NCI-H146 (cell line): ENCODE data around the gene ZNF566.
A peak's percentile ranks its signal among the peaks of the same experiment; 100 is the strongest.
"Not testable (repeated sequence)": the region's sequence is repeated elsewhere in the genome, so short reads cannot be mapped to it uniquely, and the experiment has no call there.

ENCODE experiments used
- DNase-seq: peaks from one replicate; lab custom pipeline; 2025; lab: John Stamatoyannopoulos, UW

The ZNF566 gene

DNA sequence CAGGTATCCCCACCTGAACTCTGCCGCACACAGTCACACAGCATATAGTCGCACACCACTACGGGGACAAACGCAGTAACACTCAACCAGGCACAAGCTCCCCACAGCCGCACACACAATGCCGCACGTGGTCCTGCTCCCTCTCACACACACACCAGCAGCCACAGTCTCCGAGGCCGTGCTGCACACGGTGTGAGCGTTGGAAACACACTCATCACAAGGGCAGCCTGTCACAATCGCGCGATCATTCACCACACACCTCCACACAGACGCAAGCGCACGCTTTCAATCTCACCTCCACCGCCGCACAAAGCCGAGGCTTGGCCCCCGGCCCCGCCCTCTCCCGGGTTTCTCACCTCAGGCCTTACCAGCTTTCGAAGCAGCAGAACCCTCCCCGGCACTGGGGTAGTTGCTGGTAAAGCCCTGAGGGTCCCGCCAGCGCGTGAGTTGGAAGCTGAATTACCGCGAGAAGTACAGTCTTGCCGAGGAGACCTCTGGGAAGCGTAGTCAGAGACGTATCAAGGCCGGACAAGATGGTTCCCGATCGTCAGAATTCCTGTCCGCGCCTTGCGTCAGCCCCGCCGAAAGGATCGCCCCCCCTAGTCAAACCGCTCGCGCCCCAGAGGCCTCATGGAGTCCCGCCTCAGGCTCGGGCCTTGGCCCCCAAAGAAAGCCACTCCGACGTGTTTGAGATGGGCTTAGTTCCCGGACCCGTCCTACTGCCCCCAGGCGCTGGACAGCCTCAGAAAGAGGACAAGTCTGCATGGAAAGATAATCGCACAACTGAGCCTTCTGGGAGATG is at the start of gene ZNF566:
Gene ZNF566, minus strand, starts transcription at position 444 of the 802 bp plus-strand sequence. CDS start 13,004 bp downstream, outside the sequence.
- peak; percentile 99 for DNase-seq

- peak; percentile 42 for DNase-seq
Measured at GRCh38 chr19:36528921-36529518, 39.7 kb upstream of the ZNF566 start.

DNA sequence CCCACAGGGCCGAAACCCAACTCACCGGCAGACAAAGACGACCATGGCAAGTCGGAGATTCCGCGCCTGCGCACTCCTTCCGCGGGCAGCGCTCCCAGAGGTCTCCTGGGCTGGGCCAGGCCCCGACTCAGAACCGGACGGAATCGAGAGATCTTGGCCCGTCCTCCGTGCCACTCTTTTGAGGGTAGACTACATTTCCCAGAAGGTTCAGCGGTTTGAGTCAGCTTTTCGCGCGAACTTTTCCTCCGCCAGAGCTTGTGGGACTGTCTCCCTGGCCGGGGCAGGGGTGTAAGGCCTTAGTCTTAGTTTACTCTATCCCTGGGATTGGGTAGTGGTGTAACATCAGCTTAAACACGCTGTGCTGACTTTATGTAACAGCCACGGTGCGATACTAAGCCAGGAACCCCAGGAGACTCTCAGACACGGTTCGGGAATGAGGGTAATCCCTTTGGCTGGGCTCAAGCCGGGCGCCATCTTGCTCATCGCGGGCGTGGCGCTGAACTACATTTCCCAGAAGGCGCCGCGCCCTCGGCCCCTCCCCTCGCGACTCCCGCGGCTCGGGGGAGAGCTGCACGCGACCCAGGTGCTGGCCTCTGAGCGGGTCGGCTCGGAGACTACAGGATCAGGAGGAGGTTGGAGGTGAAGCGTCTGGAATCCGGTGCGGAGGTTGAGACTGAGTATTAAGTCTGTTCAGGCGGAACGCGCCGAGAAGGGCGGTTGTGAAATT is 39.0 kb upstream of the ZNF566 start, which contains the start of gene ZNF260:
Gene ZNF260, minus strand, starts transcription at position 78 of the 727 bp plus-strand sequence. CDS start 13,033 bp downstream, outside the sequence.
- DNase-seq = peak; percentile 97

GRCh38 chr19:36527873-36528193 is 38.5 kb upstream of the ZNF566 start:
- DNase-seq = no peak

- DNase-seq = no peak
Measured at GRCh38 chr19:36527341-36527740, 38.0 kb upstream of the ZNF566 start.

DNA sequence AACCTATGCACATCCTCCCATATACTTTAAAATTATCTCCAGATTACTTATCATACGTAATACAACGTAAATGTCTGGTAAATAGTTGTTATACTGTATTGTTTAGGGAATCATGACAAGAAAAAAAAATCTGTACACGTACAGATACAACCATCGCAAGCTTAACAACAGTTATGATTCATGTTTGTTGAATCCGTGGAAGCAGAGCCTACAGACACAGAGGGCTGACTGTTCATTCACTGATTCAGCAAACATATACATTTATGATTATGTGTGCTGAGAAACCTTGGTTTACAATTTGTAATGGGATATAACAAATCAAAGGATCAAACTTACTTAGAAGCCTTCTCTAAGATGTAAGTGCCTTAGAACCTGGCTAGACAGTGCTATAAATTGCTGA is 37.2 kb upstream of the ZNF566 start:
- no peak for DNase-seq

- DNase-seq = no peak
Measured at GRCh38 chr19:36524617-36525016, 35.3 kb upstream of the ZNF566 start.

DNA sequence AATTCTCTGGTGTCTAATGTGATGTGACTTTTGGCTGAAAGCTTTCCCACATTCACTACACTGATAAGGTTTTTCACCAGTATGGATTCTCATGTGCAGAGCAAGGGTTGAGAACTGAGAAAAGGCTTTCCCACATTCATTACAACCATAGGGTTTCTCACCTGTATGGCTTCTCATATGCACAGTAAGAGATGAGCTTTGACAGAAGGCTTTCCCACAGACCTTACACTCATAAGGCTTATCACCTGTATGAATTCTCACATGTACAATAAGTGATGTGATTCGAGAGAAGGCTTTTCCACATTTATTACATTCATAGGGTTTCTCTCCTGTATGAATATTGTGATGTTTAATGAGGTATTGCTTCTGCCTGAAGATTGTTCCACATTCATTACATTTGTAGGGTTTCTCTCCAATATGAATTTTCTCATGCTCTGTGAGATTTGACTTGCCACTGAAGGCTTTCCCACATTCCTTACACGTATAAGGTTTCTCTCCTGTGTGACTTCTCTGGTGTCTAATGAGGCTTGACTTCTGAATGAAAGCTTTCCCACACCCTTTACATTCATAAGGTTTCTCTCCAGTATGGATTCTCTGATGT is 24.8 kb upstream of the ZNF566 start:
- DNase-seq = no peak

DNA sequence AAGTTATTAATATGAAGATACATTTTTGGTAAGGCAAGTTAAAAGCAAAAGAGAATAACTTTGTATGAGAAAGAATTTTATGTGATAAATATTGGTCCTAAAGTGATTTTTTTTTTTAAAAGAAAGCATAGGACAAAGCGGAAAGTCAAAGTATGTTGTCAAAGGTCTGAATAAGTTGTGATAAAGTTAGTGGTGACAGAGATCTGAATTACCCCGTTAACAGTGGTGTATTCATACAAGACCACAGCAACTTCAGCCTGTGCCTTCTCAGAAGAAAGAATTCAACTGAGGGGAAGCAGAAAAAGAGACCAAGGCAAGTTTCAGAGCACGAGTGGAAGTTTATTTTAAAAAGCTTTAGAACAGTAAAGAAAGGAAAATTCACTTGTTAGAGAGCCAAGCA is 19.0 kb upstream of the ZNF566 start:
- DNase-seq = no peak

DNA sequence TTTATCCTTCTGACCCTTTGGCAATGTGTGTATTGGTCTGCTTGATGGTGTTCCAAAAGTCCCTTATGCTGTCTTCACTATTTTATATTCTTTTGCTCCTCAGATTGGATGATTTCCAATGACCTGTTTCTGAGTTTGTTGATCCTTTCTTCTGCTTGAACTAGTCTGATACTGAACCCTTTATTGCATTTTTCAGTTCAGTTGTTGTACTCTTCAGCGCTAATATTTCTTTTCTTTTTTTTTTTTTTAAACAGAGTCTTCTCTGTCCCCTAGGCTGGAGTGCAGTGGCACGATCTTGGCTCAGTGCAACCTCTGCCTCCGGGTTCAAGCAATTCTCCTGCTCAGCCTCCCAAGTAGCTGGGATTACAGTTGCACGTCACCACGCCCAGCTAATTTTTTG is 12.6 kb upstream of the ZNF566 start:
- no peak for DNase-seq

DNA sequence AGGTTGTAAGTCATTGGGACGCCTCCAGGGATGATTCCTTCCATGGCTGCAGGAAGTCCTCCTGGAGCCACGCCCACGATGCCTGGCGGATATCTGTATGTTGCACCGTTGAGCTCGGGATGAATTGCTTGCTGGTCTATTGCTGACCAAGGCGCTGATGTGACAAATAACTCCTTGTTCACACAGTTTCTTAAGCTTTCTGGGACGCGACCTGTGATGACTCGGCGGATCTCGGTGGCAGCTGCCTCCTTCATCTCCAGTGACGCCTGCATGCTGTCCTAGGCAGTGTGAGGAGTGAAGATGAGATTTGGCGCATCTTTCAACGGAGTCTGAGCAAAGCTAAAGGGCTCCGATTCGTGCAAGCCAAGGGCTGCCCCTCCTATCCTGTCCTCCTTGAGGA is 7.6 kb upstream of the ZNF566 start:
- no peak for DNase-seq

- DNase-seq = not testable (repeated sequence)
Measured at GRCh38 chr19:36492689-36493453, 3.5 kb upstream of the ZNF566 start.

GRCh38 chr19:36490846-36491245 is 1.5 kb upstream of the ZNF566 start:
- not testable (repeated sequence) for DNase-seq

GRCh38 chr19:36489920-36490415 is 607 bp upstream of the ZNF566 start:
- peak; percentile 95 for DNase-seq

- peak; percentile 53 for DNase-seq
Measured at GRCh38 chr19:36488846-36489117, 579 bp downstream of the ZNF566 start.

DNA sequence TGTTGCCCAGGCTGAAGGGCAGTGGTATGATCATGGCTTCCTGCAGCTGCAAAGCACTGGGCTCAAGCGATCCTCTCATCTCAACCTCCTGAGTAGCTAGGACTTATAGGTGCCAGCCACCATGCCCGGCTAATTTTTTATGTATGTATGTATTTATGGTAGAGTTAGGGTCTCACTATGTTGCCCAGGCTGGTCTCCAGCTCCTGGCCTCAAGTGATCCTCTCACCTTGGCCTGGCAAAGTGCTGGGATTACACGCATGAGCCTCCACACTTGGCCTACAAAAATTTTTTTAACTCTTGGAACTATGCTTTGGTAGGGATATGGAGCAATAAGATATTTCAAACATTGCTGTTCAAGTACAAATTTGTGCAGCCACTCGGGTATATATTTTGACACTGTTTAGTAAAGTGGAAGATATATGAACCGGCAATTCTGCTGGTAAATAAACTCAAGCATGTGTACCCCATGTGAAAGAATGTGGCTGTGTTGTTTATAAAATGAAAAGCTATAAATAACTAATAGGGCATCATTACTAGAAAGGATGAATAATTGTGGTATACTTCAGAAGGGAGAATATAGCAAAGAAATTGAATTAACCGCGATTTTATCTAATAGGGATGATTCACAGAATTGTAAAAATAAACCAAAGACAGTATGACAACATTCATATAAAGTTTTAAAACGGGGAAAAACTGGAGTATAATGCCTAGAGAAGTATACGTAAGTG is 1.1 kb downstream of the ZNF566 start:
- DNase-seq = no peak

GRCh38 chr19:36483653-36484052 is 5.7 kb downstream of the ZNF566 start:
- no peak for DNase-seq

DNA sequence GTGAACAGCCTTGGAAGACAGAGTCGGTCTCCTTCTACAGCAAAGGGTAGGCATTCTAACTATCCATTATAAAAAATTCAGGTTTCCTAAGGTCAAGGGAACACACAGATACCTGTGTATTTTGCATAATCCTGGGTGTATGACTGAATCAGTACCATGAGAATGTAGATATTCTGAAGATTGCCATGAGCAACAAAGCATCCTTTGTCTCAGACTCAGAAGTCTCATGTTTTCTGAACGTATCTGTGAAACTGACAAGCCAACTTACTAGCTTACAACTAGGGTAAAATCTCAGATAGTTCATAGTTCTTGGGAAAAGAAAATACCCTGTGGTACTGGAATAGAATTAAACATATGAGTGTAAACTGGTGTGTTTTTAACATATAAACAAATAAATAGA is 6.5 kb downstream of the ZNF566 start:
- DNase-seq = no peak

GRCh38 chr19:36460046-36460445 is 29.3 kb downstream of the ZNF566 start:
- no peak for DNase-seq

DNA sequence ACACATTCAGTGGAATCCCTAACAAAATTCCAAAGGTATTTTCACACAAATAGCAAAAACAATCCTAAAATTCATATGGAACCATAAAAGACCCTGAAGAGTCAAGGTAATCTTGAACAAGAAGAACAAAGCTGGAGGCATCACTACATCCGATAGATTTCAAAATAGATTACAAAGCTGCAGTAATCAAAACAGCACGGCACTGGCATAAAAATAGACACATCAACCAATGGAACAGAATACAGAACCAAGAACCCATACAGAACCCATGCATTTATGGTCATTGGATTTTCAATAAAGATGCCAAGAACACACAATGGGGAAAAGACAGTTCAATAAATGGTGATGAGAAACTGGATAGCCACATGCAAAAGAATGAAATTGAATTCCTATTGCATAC is 32.5 kb downstream of the ZNF566 start:
- no peak for DNase-seq

- no peak for DNase-seq
Measured at GRCh38 chr19:36449059-36449670, 40.2 kb downstream of the ZNF566 start.
